ENCODE data around the gene CDH6.

CDH6 gene

DNA sequence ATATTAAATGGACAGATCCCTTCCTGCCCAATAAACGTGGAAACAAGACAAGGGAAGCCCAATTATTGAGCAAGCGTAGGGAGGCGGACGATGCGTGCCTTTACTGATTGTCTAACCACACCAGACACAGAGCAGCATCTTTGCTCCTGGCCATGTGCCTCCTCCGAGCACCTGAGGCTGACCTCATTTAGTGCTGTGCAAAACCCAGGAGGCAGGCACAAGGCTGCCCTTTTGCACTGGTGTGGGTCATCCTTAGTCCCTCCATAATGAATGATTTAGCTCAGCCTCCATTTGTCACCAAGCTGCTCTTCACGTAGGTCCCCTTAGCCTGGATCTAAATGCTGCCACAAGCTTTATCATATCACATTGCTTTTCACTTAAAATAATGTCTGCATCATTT lies 24.1 kb upstream of the CDH6 start:
- H3K27ac ChIP-seq (ENCODE audit: low read depth, low read length), result no peak overlapping the region
- H3K9ac ChIP-seq (ENCODE audit: low read length), result no peak overlapping the region
- no peak overlapping the region for H3K4me3 ChIP-seq (ENCODE audit: insufficient read depth, low read length, poor library complexity, severe bottlenecking)
- H3K27me3 ChIP-seq (ENCODE audit: low read length), result no peaks in the 10 kb centered on the region
- no peak overlapping the region for H2AFZ ChIP-seq (ENCODE audit: low read depth, low read length, severe bottlenecking)
- no peaks in the 10 kb centered on the region for H3K79me2 ChIP-seq (ENCODE audit: insufficient read depth, low read length)
- H3F3A ChIP-seq (ENCODE audit: insufficient read depth), result no peaks in the 10 kb centered on the region
- H3K9me3 ChIP-seq (ENCODE audit: insufficient read depth, low read length), result no peaks in the 10 kb centered on the region
- no peak for TF ChIP-seq EZH2phosphoT487 (conservative IDR thresholded peaks at IDR 0.05; ENCODE audit: low read length)
- TF ChIP-seq, protein P1, sequence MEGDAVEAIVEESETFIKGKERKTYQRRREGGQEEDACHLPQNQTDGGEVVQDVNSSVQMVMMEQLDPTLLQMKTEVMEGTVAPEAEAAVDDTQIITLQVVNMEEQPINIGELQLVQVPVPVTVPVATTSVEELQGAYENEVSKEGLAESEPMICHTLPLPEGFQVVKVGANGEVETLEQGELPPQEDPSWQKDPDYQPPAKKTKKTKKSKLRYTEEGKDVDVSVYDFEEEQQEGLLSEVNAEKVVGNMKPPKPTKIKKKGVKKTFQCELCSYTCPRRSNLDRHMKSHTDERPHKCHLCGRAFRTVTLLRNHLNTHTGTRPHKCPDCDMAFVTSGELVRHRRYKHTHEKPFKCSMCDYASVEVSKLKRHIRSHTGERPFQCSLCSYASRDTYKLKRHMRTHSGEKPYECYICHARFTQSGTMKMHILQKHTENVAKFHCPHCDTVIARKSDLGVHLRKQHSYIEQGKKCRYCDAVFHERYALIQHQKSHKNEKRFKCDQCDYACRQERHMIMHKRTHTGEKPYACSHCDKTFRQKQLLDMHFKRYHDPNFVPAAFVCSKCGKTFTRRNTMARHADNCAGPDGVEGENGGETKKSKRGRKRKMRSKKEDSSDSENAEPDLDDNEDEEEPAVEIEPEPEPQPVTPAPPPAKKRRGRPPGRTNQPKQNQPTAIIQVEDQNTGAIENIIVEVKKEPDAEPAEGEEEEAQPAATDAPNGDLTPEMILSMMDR (IDR thresholded peaks at IDR 0.05; ENCODE audit: insufficient read depth, low read length, poor library complexity, severe bottlenecking), result no peak
- H3K9me2 ChIP-seq (replicated peaks; ENCODE audit: insufficient read depth, low read length), result no peaks in the 10 kb centered on the region
- no peaks in the 10 kb centered on the region for H3K36me3 ChIP-seq (ENCODE audit: low read length)
- no peak overlapping the region for H3K4me2 ChIP-seq (ENCODE audit: low read depth, low read length, poor library complexity, severe bottlenecking)
- H4K20me1 ChIP-seq (ENCODE audit: low read depth, low read length), result no peaks in the 10 kb centered on the region

DNA sequence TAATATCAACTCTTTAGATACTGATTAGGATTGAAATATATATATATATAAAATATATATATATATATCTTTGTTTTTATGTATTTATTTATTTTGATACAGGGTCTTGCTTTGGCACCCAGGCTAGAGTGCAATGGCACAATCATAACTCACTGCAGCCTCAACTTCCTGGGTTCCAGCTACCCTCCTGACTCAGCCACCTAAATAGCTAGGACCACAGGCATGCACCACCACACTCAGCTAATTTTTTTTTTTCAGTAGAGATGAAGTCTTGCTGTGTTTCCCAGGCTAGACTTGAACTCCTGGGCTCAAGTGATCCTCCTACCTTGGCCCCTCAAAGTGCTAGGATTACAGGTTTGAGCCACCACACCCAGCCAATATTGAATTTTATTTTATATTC lies 20.6 kb upstream of the CDH6 start:
- no peaks in the 10 kb centered on the region for H3K79me2 ChIP-seq (ENCODE audit: insufficient read depth, low read length)
- no peak overlapping the region for H3K27ac ChIP-seq (ENCODE audit: low read depth, low read length)
- H3K9ac ChIP-seq (ENCODE audit: low read length), result no peak overlapping the region
- TF ChIP-seq EZH2phosphoT487 (conservative IDR thresholded peaks at IDR 0.05; ENCODE audit: low read length), result no peak
- TF ChIP-seq, protein P1 (IDR thresholded peaks at IDR 0.05; ENCODE audit: insufficient read depth, low read length, poor library complexity, severe bottlenecking), result no peak
- no peaks in the 10 kb centered on the region for H4K20me1 ChIP-seq (ENCODE audit: low read depth, low read length)
- no peak overlapping the region for H2AFZ ChIP-seq (ENCODE audit: low read depth, low read length, severe bottlenecking)
- H3K36me3 ChIP-seq (ENCODE audit: low read length), result no peaks in the 10 kb centered on the region
- H3K4me3 ChIP-seq (ENCODE audit: insufficient read depth, low read length, poor library complexity, severe bottlenecking), result no peak overlapping the region
- H3K4me2 ChIP-seq (ENCODE audit: low read depth, low read length, poor library complexity, severe bottlenecking), result no peak overlapping the region
- H3K27me3 ChIP-seq (ENCODE audit: low read length), result no peaks in the 10 kb centered on the region
- no peaks in the 10 kb centered on the region for H3F3A ChIP-seq (ENCODE audit: insufficient read depth)
- H3K9me3 ChIP-seq (ENCODE audit: insufficient read depth, low read length), result no peaks in the 10 kb centered on the region
- no peaks in the 10 kb centered on the region for H3K9me2 ChIP-seq (replicated peaks; ENCODE audit: insufficient read depth, low read length)

DNA sequence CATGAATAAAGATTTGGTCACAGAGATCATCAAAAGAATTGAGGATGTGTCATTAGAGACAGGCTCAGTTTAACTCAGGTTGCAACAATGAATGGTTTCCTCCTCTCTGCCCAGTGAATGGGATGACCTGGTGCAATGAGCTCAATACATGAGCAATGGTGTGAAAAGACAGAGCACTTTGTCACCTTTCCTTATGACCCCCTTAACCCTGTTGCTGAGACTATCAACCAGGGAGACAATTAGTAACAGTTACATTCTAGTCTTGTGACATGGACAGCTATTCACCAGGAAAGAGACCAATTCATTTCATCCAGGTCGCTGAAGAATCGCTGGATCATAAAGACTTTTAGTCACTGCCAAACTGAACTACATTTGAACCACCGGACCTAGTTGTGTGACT lies 19.9 kb upstream of the CDH6 start:
- Histone ChIP-seq H3K9me3 (ENCODE audit: insufficient read depth, low read length) (no peaks in the 10 kb centered on the region), H3K4me2 (ENCODE audit: low read depth, low read length, poor library complexity, severe bottlenecking) (no peak overlapping the region), H3F3A (ENCODE audit: insufficient read depth) (no peaks in the 10 kb centered on the region), H3K27me3 (ENCODE audit: low read length) (no peaks in the 10 kb centered on the region), H3K79me2 (ENCODE audit: insufficient read depth, low read length) (no peaks in the 10 kb centered on the region), H3K9me2 (replicated peaks; ENCODE audit: insufficient read depth, low read length) (no peaks in the 10 kb centered on the region), H3K9ac (ENCODE audit: low read length) (no peak overlapping the region), H3K36me3 (ENCODE audit: low read length) (no peaks in the 10 kb centered on the region), H4K20me1 (ENCODE audit: low read depth, low read length) (no peaks in the 10 kb centered on the region), H2AFZ (ENCODE audit: low read depth, low read length, severe bottlenecking) (no peak overlapping the region), H3K4me3 (ENCODE audit: insufficient read depth, low read length, poor library complexity, severe bottlenecking) (no peak overlapping the region), H3K27ac (ENCODE audit: low read depth, low read length) (no peak overlapping the region)
- TF ChIP-seq, protein P1 (IDR thresholded peaks at IDR 0.05; ENCODE audit: insufficient read depth, low read length, poor library complexity, severe bottlenecking), result no peak
- no peak for TF ChIP-seq EZH2phosphoT487 (conservative IDR thresholded peaks at IDR 0.05; ENCODE audit: low read length)

Measured in SU-DHL-6 (cell line).